H1 (cell line): ENCODE measurements around the gene DIPK1B. TPM values are rescaled to one million over a fixed set of nuclear protein-coding genes. Genes with fewer than 3 reads are reported as not detected.

Source experiments
- CTCF ChIA-PET: fragments of 300-600 bp; sonication (Branson Sonifier 250); formaldehyde crosslinking; loops from one replicate; lab custom pipeline; 2021; ENCODE audit not compliant: partially characterized antibody; lab: Charles Lee
- POLR2A ChIA-PET: fragments of 300-600 bp; sonication (Branson Sonifier 250); formaldehyde crosslinking; loops from one replicate; lab custom pipeline; 2021; ENCODE audit warnings: inconsistent platforms; ENCODE audit not compliant: partially characterized antibody; lab: Charles Lee
- DNase-seq, 2 experiments: peaks; one replicate each; pipeline versions ENCODE4 v3.0.0 to v3.0.0-alpha.2; 2010 to 2022; ENCODE audit warnings: low spot score in 2 of 2, low read depth in 1 of 2, mixed read lengths in 1 of 2
- FAIRE-seq: peaks from 2 replicates; lab custom pipeline; 2011; peaks lifted over from hg19 to GRCh38; lab: Jason Lieb, UNC
- H2AFZ ChIP-seq: 2 replicates; pipeline ENCODE4 v1.8.1; 2012; ENCODE audit warnings: low read length, inconsistent platforms
- H2AK5ac ChIP-seq: 2 replicates; pipeline ENCODE4 v1.6.1; 2013; ENCODE audit warnings: low read depth, low read length
- H2BK120ac ChIP-seq: replicated peaks from 2 replicates; pipeline ENCODE3; 2013; ENCODE audit warnings: low read depth, low read length, inconsistent platforms
- H2BK12ac ChIP-seq: 2 replicates; pipeline ENCODE4 v1.6.1; 2013; ENCODE audit warnings: low read depth, low read length
- H2BK15ac ChIP-seq: 2 replicates; pipeline ENCODE4 v1.6.1; 2013; ENCODE audit warnings: low read length
- H2BK20ac ChIP-seq: 2 replicates; pipeline ENCODE4 v1.6.1; 2013; ENCODE audit warnings: low read length
- H2BK5ac ChIP-seq: 2 replicates; pipeline ENCODE4 v1.6.1; 2013; ENCODE audit warnings: low read depth, low read length
- H3K14ac ChIP-seq: 2 replicates; pipeline ENCODE4 v1.6.1; 2013; ENCODE audit warnings: inconsistent platforms; ENCODE audit not compliant: insufficient read length
- H3K18ac ChIP-seq: 2 replicates; pipeline ENCODE4 v1.6.1; 2013; ENCODE audit warnings: low read length; ENCODE audit errors: extremely low read depth
- H3K23ac ChIP-seq: 2 replicates; pipeline ENCODE4 v1.6.1; 2013; ENCODE audit warnings: inconsistent platforms; ENCODE audit not compliant: insufficient read length
- H3K23me2 ChIP-seq: 2 replicates; pipeline ENCODE4 v1.6.1; 2013; ENCODE audit warnings: low read depth, low read length
- H3K27ac ChIP-seq: 2 replicates; pipeline ENCODE4 v1.6.1; 2011; ENCODE audit warnings: low read depth, low read length, inconsistent platforms
- H3K27me3 ChIP-seq, 4 experiments: replicated peaks in 1 of 4; 1 replicate in 1 of 4; 2 replicates in 3 of 4; pipeline versions ENCODE4 v1.6.1 to v1.8.1; 2011 to 2013; ENCODE audit warnings: low read length in 3 of 4, mild to moderate bottlenecking in 3 of 4, inconsistent platforms in 2 of 4, mixed read lengths in 2 of 4, moderate library complexity in 1 of 4; ENCODE audit not compliant: control insufficient read depth in 3 of 4, insufficient read depth in 3 of 4; ENCODE audit errors: extremely low read depth in 1 of 4
- H3K36me3 ChIP-seq, 4 experiments: 2 replicates each; pipeline versions ENCODE4 v1.6.1 to v1.8.1; 2011 to 2013; ENCODE audit warnings: mild to moderate bottlenecking in 4 of 4, low read length in 3 of 4, moderate library complexity in 2 of 4, control low read depth in 1 of 4, inconsistent platforms in 1 of 4; ENCODE audit not compliant: insufficient read depth in 4 of 4, control insufficient read depth in 2 of 4
- H3K4ac ChIP-seq: replicated peaks from 2 replicates; pipeline ENCODE3; 2013; ENCODE audit warnings: low read length, low read depth, mixed read lengths, inconsistent platforms; ENCODE audit not compliant: insufficient read length
- H3K4me1 ChIP-seq, 4 experiments: replicated peaks in 1 of 4; 1 replicate in 1 of 4; 2 replicates in 3 of 4; pipeline versions ENCODE4 v1.6.1 to v1.8.1; 2011 to 2013; ENCODE audit warnings: low read length in 3 of 4, inconsistent platforms in 2 of 4, mixed read lengths in 1 of 4; ENCODE audit not compliant: insufficient read depth in 4 of 4, control insufficient read depth in 3 of 4
- H3K4me2 ChIP-seq, 2 experiments: 2 replicates each; pipeline versions ENCODE4 v1.6.1 to v1.8.1; 2011 to 2013; ENCODE audit warnings: low read depth in 2 of 2, low read length in 2 of 2, control low read depth in 1 of 2, inconsistent platforms in 1 of 2, mild to moderate bottlenecking in 1 of 2; ENCODE audit not compliant: insufficient read depth in 1 of 2
- H3K4me3 ChIP-seq, 4 experiments: fragments of 200-600, 300-600 bp in 1 of 4; sonication (generic), shearing (Covaris generic), sonication (Bioruptor Twin) in 1 of 4; 2 replicates each; pipeline versions ENCODE4 v1.5.1 to v1.8.1; 2011 to 2016; ENCODE audit warnings: low read length in 4 of 4, low read depth in 3 of 4, control low read depth in 2 of 4, inconsistent platforms in 2 of 4, mild to moderate bottlenecking in 2 of 4, mixed read lengths in 1 of 4, moderate library complexity in 1 of 4; ENCODE audit not compliant: insufficient read depth in 2 of 4; ENCODE audit errors: extremely low read depth in 1 of 4
- H3K56ac ChIP-seq: replicated peaks from 2 replicates; pipeline ENCODE3; 2013; ENCODE audit warnings: low read depth, mild to moderate bottlenecking, mixed read lengths, low read length, inconsistent platforms; ENCODE audit not compliant: insufficient read length
- H3K79me1 ChIP-seq: 2 replicates; pipeline ENCODE4 v1.6.1; 2013; ENCODE audit warnings: low read depth, low read length, control low read depth
- H3K79me2 ChIP-seq, 2 experiments: 2 replicates each; pipeline versions ENCODE4 v1.6.1 to v1.8.1; 2012 to 2013; ENCODE audit warnings: low read length in 2 of 2, mild to moderate bottlenecking in 2 of 2, inconsistent platforms in 1 of 2; ENCODE audit not compliant: insufficient read depth in 2 of 2, control insufficient read depth in 1 of 2
- H3K9ac ChIP-seq, 4 experiments: replicated peaks in 1 of 4; 1 replicate in 1 of 4; 2 replicates in 3 of 4; pipeline versions ENCODE4 v1.6.1 to v1.8.1; 2011 to 2013; ENCODE audit warnings: low read depth in 3 of 4, low read length in 3 of 4, control low read depth in 2 of 4, mild to moderate bottlenecking in 2 of 4, moderate library complexity in 2 of 4, inconsistent platforms in 1 of 4; ENCODE audit errors: extremely low read depth in 1 of 4
- H3K9me3 ChIP-seq, 2 experiments: 2 replicates each; pipeline versions ENCODE4 v1.6.1 to v1.8.1; 2012 to 2013; ENCODE audit warnings: mild to moderate bottlenecking in 2 of 2, moderate library complexity in 2 of 2, control low read depth in 1 of 2, inconsistent platforms in 1 of 2, low read depth in 1 of 2, low read length in 1 of 2, mixed read lengths in 1 of 2; ENCODE audit not compliant: insufficient read depth in 2 of 2
- H4K20me1 ChIP-seq, 2 experiments: replicated peaks in 1 of 2; 2 replicates each; pipeline versions ENCODE3 to v1.8.1; 2011 to 2013; ENCODE audit warnings: inconsistent platforms in 2 of 2, low read length in 2 of 2, mild to moderate bottlenecking in 1 of 2; ENCODE audit not compliant: insufficient read depth in 2 of 2, control insufficient read depth in 1 of 2
- H4K5ac ChIP-seq: 2 replicates; pipeline ENCODE4 v1.6.1; 2013; ENCODE audit warnings: low read length, low read depth, mixed read lengths, inconsistent platforms; ENCODE audit not compliant: insufficient read length
- H4K8ac ChIP-seq: 2 replicates; pipeline ENCODE4 v1.8.0; 2013; ENCODE audit warnings: mild to moderate bottlenecking, moderate library complexity, low read length, inconsistent platforms; ENCODE audit not compliant: insufficient read depth; ENCODE audit errors: extremely low read depth
- H4K91ac ChIP-seq: replicated peaks from 2 replicates; pipeline ENCODE3; 2013; ENCODE audit warnings: low read length, mixed read lengths, inconsistent platforms; ENCODE audit not compliant: insufficient read length
- CBX8 ChIP-seq: fragments of 300-800, 300-1000 bp; sonication (generic); IDR thresholded peaks from 2 replicates; pipeline ENCODE4 v1.7.1; 2016; ENCODE audit warnings: low read depth, low read length, borderline replicate concordance
- CHD1 ChIP-seq: IDR thresholded peaks from 2 replicates; pipeline ENCODE4 v1.6.1; 2012; ENCODE audit warnings: low read depth, low read length, improper control_type of control experiment
- HDAC2 ChIP-seq, 2 experiments: fragments of 300-600 bp in 1 of 2; sonication (generic) in 1 of 2; IDR thresholded peaks; 2 replicates each; pipeline ENCODE4 v1.6.1; 2011 to 2012; ENCODE audit warnings: low read depth in 2 of 2, low read length in 2 of 2, mild to moderate bottlenecking in 2 of 2, moderate library complexity in 2 of 2, borderline replicate concordance in 1 of 2, inconsistent platforms in 1 of 2
- HDAC6 ChIP-seq: IDR thresholded peaks from one replicate; pipeline ENCODE4 v1.7.1; 2012; ENCODE audit warnings: low read depth, mild to moderate bottlenecking, inconsistent platforms, low read length, moderate library complexity
- RBBP5 ChIP-seq: IDR thresholded peaks from 2 replicates; pipeline ENCODE4 v1.7.1; 2012; ENCODE audit warnings: low read depth, mild to moderate bottlenecking, inconsistent platforms, low read length, moderate library complexity, borderline replicate concordance
- RNF2 ChIP-seq: fragments of 200-900, 300-1000 bp; sonication (generic); IDR thresholded peaks from 2 replicates; pipeline ENCODE4 v1.7.1; 2016; ENCODE audit warnings: borderline replicate concordance, low read depth, mild to moderate bottlenecking, antibody characterized with exemption, low read length; ENCODE audit not compliant: poor library complexity, severe bottlenecking; ENCODE audit errors: missing control alignments
- SAP30 ChIP-seq: fragments of 300-600 bp; sonication (generic); IDR thresholded peaks from 2 replicates; pipeline ENCODE4 v1.7.1; 2012; ENCODE audit warnings: low read length, moderate library complexity, mild to moderate bottlenecking, inconsistent platforms; ENCODE audit not compliant: insufficient read depth, insufficient replicate concordance
- TCF12 ChIP-seq: IDR thresholded peaks from 2 replicates; pipeline ENCODE4 v1.6.1; 2011; ENCODE audit warnings: low read depth, mild to moderate bottlenecking, low read length
- WGBS, 2 experiments: shearing (Covaris generic) in 1 of 2; methylation state at CpG; one replicate each; pipeline versions ENCODE4 v1.1.6 to v1.1.7; 2013 to 2015; ENCODE audit warnings: low lambda C conversion rate in 2 of 2, mixed read lengths in 2 of 2, inconsistent platforms in 1 of 2, low coverage in 1 of 2, missing lambda C conversion rate in 1 of 2; ENCODE audit not compliant: insufficient replicate concordance in 2 of 2, insufficient coverage in 1 of 2, insufficient read length in 1 of 2; ENCODE audit errors: extremely low coverage in 1 of 2, missing lambda C conversion rate in 1 of 2; 5-methylcytosine and 5-hydroxymethylcytosine counted together
- polyA plus RNA-seq, 7 experiments: library from polyadenylated mRNA; depleted of rRNA in 3 of 7; stranded (reverse) in 5 of 7; unstranded in 2 of 7; fragments of >200 nt in 5 of 7; fragments of 200-250 nt in 2 of 7; gene quantifications; 1 replicate in 5 of 7; 2 replicates in 1 of 7; 4 replicates in 1 of 7; pipeline versions ENCODE4 v1.2.1 to v1.2.3, GENCODE V29; 2011 to 2013; ENCODE audit warnings: missing spikeins in 2 of 7, mixed read lengths in 2 of 7
- total RNA-seq: library from RNA; stranded (reverse); fragmentation: NEBNext Ultra II Directional; extraction: Animal tissue kit (Norgen Biotek cat#: 25700); gene quantifications from 2 replicates; pipeline ENCODE4 v1.2.1, GENCODE V29; 2021
- TF ChIP-seq, protein P1 (sequence below), 3 experiments: IDR thresholded peaks; 1 replicate in 2 of 3; 2 replicates in 1 of 3; pipeline versions ENCODE4 v1.5.1 to v1.6.1; 2011; ENCODE audit warnings: low read length in 3 of 3, mild to moderate bottlenecking in 3 of 3, inconsistent platforms in 2 of 3, low read depth in 1 of 3, moderate library complexity in 1 of 3; ENCODE audit not compliant: insufficient read depth in 1 of 3; ENCODE audit errors: control extremely low read depth in 1 of 3

The DIPK1B gene
- total and polyA plus RNA-seq, 2 of the 8 experiments (the other 6 are each of a cell fraction or from before 2014, with no cell fraction given): 32.3 to 64.8 TPM

GRCh38 chr9:136695435-136695895 is 16.9 kb upstream of the DIPK1B start:
- WGBS, 2 experiments: 86% methylated on average over 10 of the region's 10 CpGs; no CpG with 5 or more reads in 1 of the 2 experiments
- FAIRE-seq: no peak
- TF ChIP-seq TCF12 (no peak), HDAC2 (IDR thresholded peaks at IDR 0.05; ENCODE audit: borderline replicate concordance in 1 of 2, low read depth in 2 of 2, low read length in 2 of 2) (no peak), HDAC6 (no peak), SAP30 (no peak), CHD1 (no peak), CBX8 (no peak), RBBP5 (no peak), RNF2 (no peak)
- TF ChIP-seq, protein P1, sequence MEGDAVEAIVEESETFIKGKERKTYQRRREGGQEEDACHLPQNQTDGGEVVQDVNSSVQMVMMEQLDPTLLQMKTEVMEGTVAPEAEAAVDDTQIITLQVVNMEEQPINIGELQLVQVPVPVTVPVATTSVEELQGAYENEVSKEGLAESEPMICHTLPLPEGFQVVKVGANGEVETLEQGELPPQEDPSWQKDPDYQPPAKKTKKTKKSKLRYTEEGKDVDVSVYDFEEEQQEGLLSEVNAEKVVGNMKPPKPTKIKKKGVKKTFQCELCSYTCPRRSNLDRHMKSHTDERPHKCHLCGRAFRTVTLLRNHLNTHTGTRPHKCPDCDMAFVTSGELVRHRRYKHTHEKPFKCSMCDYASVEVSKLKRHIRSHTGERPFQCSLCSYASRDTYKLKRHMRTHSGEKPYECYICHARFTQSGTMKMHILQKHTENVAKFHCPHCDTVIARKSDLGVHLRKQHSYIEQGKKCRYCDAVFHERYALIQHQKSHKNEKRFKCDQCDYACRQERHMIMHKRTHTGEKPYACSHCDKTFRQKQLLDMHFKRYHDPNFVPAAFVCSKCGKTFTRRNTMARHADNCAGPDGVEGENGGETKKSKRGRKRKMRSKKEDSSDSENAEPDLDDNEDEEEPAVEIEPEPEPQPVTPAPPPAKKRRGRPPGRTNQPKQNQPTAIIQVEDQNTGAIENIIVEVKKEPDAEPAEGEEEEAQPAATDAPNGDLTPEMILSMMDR (IDR thresholded peaks at IDR 0.05; ENCODE audit: control extremely low read depth in 1 of 3, insufficient read depth in 1 of 3, low read depth in 1 of 3, low read length in 3 of 3): no peak

More at GRCh38 chr9:136695435-136695895, 16.9 kb upstream of the DIPK1B start:
- H3K4me2 ChIP-seq: no peak overlapping the region
- H3K36me3 ChIP-seq: no peaks in the 10 kb centered on the region
- no peak overlapping the region for H3K18ac ChIP-seq
- H4K91ac ChIP-seq: no peak overlapping the region
- H2BK15ac ChIP-seq: no peak overlapping the region
- H2AFZ ChIP-seq: no peak overlapping the region
- no peaks in the 10 kb centered on the region for H3K27me3 ChIP-seq
- H3K79me1 ChIP-seq: no peaks in the 10 kb centered on the region
- H3K9ac ChIP-seq: no peak overlapping the region
- 0 out of 2 replicates have a peak overlapping the region, but pooled peaks have one; percentile 11 for H4K8ac ChIP-seq
- no peak overlapping the region for H2BK20ac ChIP-seq
- peak overlapping the region; percentile 48; the same call in 1 of the 2 replicates for H2AK5ac ChIP-seq
- H3K4me1 ChIP-seq: peaks cover 0 to 16% (median 12%) of the 10 kb centered on the region in 4 experiments; a peak in 4 of 7 replicates
- H3K4me3 ChIP-seq: no peak overlapping the region
- CTCF ChIA-PET: interaction anchor here (0.6 to 3.6 kb wide), 9 partner anchors 7 to 211 kb away, joined by 3 to 21 read pairs (median 5); partner anchors contain the start of gene DIPK1B
- POLR2A ChIA-PET: interaction anchor here (0.6 kb wide), 1 partner anchor 191 kb away, joined by 3 read pairs; no protein-coding TSS in a partner anchor
- H3K23ac ChIP-seq: no peak overlapping the region
- no peak for DNase-seq
- H4K20me1 ChIP-seq: no peaks in the 10 kb centered on the region
- H3K14ac ChIP-seq: no peak overlapping the region
- H2BK12ac ChIP-seq: 0 out of 2 replicates have a peak overlapping the region, but pooled peaks have one; percentile 39
- no peak overlapping the region for H3K4ac ChIP-seq
- no peak overlapping the region for H3K56ac ChIP-seq
- H3K27ac ChIP-seq: peak overlapping the region; percentile 15; the same call in 1 of the 2 replicates
- H2BK5ac ChIP-seq: no peak overlapping the region
- no peaks in the 10 kb centered on the region for H3K23me2 ChIP-seq
- H3K79me2 ChIP-seq: no peaks in the 10 kb centered on the region
- H4K5ac ChIP-seq: no peak overlapping the region
- H3K9me3 ChIP-seq: no peaks in the 10 kb centered on the region
- H2BK120ac ChIP-seq: no peak overlapping the region
